ENCODE data around the gene ADORA3.

DNA sequence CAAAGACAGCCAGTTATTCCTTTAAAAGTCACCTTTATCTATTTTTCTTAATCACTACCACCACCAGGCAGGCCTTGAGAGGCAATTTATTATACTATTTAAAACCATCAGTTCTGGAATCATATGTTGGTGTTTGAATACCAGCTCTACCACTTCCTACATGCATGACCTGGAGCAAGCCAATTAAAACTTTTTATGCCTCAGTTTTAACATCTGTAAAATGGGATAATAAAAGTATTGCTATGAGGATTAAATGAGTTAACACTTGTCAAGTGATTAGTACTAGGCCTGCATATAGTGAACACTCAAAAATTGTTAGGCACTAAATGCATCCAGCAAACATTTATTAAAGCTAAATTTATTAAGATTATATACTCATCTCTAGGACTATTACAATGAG lies 49.2 kb upstream of the ADORA3 start:
- TF ChIP-seq, protein P1, sequence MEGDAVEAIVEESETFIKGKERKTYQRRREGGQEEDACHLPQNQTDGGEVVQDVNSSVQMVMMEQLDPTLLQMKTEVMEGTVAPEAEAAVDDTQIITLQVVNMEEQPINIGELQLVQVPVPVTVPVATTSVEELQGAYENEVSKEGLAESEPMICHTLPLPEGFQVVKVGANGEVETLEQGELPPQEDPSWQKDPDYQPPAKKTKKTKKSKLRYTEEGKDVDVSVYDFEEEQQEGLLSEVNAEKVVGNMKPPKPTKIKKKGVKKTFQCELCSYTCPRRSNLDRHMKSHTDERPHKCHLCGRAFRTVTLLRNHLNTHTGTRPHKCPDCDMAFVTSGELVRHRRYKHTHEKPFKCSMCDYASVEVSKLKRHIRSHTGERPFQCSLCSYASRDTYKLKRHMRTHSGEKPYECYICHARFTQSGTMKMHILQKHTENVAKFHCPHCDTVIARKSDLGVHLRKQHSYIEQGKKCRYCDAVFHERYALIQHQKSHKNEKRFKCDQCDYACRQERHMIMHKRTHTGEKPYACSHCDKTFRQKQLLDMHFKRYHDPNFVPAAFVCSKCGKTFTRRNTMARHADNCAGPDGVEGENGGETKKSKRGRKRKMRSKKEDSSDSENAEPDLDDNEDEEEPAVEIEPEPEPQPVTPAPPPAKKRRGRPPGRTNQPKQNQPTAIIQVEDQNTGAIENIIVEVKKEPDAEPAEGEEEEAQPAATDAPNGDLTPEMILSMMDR (IDR thresholded peaks at IDR 0.05) = no peak
- TF ChIP-seq, protein P2, sequence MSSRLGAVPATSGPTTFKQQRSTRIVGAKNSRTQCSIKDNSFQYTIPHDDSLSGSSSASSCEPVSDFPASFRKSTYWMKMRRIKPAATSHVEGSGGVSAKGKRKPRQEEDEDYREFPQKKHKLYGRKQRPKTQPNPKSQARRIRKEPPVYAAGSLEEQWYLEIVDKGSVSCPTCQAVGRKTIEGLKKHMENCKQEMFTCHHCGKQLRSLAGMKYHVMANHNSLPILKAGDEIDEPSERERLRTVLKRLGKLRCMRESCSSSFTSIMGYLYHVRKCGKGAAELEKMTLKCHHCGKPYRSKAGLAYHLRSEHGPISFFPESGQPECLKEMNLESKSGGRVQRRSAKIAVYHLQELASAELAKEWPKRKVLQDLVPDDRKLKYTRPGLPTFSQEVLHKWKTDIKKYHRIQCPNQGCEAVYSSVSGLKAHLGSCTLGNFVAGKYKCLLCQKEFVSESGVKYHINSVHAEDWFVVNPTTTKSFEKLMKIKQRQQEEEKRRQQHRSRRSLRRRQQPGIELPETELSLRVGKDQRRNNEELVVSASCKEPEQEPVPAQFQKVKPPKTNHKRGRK (CRISPR knock-in tag; IDR thresholded peaks at IDR 0.05; ENCODE audit: borderline replicate concordance) = no peak
- TF ChIP-seq, protein P3, sequence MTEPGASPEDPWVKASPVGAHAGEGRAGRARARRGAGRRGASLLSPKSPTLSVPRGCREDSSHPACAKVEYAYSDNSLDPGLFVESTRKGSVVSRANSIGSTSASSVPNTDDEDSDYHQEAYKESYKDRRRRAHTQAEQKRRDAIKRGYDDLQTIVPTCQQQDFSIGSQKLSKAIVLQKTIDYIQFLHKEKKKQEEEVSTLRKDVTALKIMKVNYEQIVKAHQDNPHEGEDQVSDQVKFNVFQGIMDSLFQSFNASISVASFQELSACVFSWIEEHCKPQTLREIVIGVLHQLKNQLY (CRISPR knock-in tag; IDR thresholded peaks at IDR 0.05) = no peak
- TF ChIP-seq, protein P4, sequence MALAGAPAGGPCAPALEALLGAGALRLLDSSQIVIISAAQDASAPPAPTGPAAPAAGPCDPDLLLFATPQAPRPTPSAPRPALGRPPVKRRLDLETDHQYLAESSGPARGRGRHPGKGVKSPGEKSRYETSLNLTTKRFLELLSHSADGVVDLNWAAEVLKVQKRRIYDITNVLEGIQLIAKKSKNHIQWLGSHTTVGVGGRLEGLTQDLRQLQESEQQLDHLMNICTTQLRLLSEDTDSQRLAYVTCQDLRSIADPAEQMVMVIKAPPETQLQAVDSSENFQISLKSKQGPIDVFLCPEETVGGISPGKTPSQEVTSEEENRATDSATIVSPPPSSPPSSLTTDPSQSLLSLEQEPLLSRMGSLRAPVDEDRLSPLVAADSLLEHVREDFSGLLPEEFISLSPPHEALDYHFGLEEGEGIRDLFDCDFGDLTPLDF (CRISPR knock-in tag; IDR thresholded peaks at IDR 0.05) = no peak
- TF ChIP-seq ETV6 (CRISPR knock-in tag; IDR thresholded peaks at IDR 0.05) (no peak), RELA (CRISPR knock-in tag; IDR thresholded peaks at IDR 0.05; ENCODE audit: borderline replicate concordance) (no peak), CREB1 (CRISPR knock-in tag; IDR thresholded peaks at IDR 0.05) (no peak)
- TF ChIP-seq, protein P5, sequence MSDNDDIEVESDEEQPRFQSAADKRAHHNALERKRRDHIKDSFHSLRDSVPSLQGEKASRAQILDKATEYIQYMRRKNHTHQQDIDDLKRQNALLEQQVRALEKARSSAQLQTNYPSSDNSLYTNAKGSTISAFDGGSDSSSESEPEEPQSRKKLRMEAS (CRISPR knock-in tag; IDR thresholded peaks at IDR 0.05) = no peak
- TF ChIP-seq, protein P6, sequence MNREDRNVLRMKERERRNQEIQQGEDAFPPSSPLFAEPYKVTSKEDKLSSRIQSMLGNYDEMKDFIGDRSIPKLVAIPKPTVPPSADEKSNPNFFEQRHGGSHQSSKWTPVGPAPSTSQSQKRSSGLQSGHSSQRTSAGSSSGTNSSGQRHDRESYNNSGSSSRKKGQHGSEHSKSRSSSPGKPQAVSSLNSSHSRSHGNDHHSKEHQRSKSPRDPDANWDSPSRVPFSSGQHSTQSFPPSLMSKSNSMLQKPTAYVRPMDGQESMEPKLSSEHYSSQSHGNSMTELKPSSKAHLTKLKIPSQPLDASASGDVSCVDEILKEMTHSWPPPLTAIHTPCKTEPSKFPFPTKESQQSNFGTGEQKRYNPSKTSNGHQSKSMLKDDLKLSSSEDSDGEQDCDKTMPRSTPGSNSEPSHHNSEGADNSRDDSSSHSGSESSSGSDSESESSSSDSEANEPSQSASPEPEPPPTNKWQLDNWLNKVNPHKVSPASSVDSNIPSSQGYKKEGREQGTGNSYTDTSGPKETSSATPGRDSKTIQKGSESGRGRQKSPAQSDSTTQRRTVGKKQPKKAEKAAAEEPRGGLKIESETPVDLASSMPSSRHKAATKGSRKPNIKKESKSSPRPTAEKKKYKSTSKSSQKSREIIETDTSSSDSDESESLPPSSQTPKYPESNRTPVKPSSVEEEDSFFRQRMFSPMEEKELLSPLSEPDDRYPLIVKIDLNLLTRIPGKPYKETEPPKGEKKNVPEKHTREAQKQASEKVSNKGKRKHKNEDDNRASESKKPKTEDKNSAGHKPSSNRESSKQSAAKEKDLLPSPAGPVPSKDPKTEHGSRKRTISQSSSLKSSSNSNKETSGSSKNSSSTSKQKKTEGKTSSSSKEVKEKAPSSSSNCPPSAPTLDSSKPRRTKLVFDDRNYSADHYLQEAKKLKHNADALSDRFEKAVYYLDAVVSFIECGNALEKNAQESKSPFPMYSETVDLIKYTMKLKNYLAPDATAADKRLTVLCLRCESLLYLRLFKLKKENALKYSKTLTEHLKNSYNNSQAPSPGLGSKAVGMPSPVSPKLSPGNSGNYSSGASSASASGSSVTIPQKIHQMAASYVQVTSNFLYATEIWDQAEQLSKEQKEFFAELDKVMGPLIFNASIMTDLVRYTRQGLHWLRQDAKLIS (CRISPR knock-in tag; IDR thresholded peaks at IDR 0.05; ENCODE audit: borderline replicate concordance) = no peak
